ENCODE measurements around the gene EFCAB11.

GRCh38 chr14:89765346-89765745 is 189.2 kb downstream of the EFCAB11 start:
- TF ChIP-seq, protein P1, sequence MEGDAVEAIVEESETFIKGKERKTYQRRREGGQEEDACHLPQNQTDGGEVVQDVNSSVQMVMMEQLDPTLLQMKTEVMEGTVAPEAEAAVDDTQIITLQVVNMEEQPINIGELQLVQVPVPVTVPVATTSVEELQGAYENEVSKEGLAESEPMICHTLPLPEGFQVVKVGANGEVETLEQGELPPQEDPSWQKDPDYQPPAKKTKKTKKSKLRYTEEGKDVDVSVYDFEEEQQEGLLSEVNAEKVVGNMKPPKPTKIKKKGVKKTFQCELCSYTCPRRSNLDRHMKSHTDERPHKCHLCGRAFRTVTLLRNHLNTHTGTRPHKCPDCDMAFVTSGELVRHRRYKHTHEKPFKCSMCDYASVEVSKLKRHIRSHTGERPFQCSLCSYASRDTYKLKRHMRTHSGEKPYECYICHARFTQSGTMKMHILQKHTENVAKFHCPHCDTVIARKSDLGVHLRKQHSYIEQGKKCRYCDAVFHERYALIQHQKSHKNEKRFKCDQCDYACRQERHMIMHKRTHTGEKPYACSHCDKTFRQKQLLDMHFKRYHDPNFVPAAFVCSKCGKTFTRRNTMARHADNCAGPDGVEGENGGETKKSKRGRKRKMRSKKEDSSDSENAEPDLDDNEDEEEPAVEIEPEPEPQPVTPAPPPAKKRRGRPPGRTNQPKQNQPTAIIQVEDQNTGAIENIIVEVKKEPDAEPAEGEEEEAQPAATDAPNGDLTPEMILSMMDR (IDR thresholded peaks at IDR 0.05; ENCODE audit: insufficient read depth, low read length), result no peak
- TF ChIP-seq POLR2AphosphoS5 (IDR thresholded peaks at IDR 0.05; ENCODE audit: low read depth), result no peak
- no peak for TF ChIP-seq GABPA (IDR thresholded peaks at IDR 0.05; ENCODE audit: low read depth)
- TF ChIP-seq SPI1 (IDR thresholded peaks at IDR 0.05; ENCODE audit: borderline replicate concordance, low read depth), result no peak
- TF ChIP-seq, protein P2, sequence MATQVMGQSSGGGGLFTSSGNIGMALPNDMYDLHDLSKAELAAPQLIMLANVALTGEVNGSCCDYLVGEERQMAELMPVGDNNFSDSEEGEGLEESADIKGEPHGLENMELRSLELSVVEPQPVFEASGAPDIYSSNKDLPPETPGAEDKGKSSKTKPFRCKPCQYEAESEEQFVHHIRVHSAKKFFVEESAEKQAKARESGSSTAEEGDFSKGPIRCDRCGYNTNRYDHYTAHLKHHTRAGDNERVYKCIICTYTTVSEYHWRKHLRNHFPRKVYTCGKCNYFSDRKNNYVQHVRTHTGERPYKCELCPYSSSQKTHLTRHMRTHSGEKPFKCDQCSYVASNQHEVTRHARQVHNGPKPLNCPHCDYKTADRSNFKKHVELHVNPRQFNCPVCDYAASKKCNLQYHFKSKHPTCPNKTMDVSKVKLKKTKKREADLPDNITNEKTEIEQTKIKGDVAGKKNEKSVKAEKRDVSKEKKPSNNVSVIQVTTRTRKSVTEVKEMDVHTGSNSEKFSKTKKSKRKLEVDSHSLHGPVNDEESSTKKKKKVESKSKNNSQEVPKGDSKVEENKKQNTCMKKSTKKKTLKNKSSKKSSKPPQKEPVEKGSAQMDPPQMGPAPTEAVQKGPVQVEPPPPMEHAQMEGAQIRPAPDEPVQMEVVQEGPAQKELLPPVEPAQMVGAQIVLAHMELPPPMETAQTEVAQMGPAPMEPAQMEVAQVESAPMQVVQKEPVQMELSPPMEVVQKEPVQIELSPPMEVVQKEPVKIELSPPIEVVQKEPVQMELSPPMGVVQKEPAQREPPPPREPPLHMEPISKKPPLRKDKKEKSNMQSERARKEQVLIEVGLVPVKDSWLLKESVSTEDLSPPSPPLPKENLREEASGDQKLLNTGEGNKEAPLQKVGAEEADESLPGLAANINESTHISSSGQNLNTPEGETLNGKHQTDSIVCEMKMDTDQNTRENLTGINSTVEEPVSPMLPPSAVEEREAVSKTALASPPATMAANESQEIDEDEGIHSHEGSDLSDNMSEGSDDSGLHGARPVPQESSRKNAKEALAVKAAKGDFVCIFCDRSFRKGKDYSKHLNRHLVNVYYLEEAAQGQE (IDR thresholded peaks at IDR 0.05; ENCODE audit: insufficient replicate concordance, low read depth), result no peak
